NOMO-1 treated with dmso at 0.1 percent for 144 hours (cell line): Measurements from ENCODE around the gene MYLK.
"Not testable (repeated sequence)": the region's sequence is repeated elsewhere in the genome, so short reads cannot be mapped to it uniquely, and the experiment has no call there.

Experiments
- DNase-seq: peaks from one replicate; lab custom pipeline; 2025; ENCODE audit not compliant: unreplicated experiment; lab: John Stamatoyannopoulos, UW

MYLK gene

GRCh38 chr3:123705488-123706285 is 178.4 kb downstream of the MYLK start:
- DNase-seq: no peak

- not testable (repeated sequence) for DNase-seq
Measured at GRCh38 chr3:123703663-123704062, 180.5 kb downstream of the MYLK start.

GRCh38 chr3:123702720-123703119 is 181.4 kb downstream of the MYLK start:
- no peak for DNase-seq

GRCh38 chr3:123702057-123702456 is 182.1 kb downstream of the MYLK start:
- not testable (repeated sequence) for DNase-seq

GRCh38 chr3:123700791-123701722 is 183.1 kb downstream of the MYLK start:
- DNase-seq: no peak

- DNase-seq: no peak
Measured at GRCh38 chr3:123698813-123699212, 185.3 kb downstream of the MYLK start.

GRCh38 chr3:123696808-123697207 is 187.3 kb downstream of the MYLK start:
- no peak for DNase-seq

- peak; percentile 50 for DNase-seq
Measured at GRCh38 chr3:123695731-123696640, 188.1 kb downstream of the MYLK start.

GRCh38 chr3:123695152-123695551 is 189.0 kb downstream of the MYLK start:
- no peak for DNase-seq

- no peak for DNase-seq
Measured at GRCh38 chr3:123694366-123695087, 189.6 kb downstream of the MYLK start.

GRCh38 chr3:123693584-123694190 is 190.4 kb downstream of the MYLK start:
- no peak for DNase-seq

- no peak for DNase-seq
Measured at GRCh38 chr3:123692671-123693070, 191.5 kb downstream of the MYLK start.

- DNase-seq: no peak
Measured at GRCh38 chr3:123692041-123692440, 192.1 kb downstream of the MYLK start.

GRCh38 chr3:123689831-123690230 is 194.3 kb downstream of the MYLK start:
- DNase-seq: no peak

GRCh38 chr3:123688241-123688747 is 195.8 kb downstream of the MYLK start:
- no peak for DNase-seq

- no peak for DNase-seq
Measured at GRCh38 chr3:123687286-123687685, 196.8 kb downstream of the MYLK start.

GRCh38 chr3:123686251-123686650 is 197.9 kb downstream of the MYLK start:
- no peak for DNase-seq

GRCh38 chr3:123685780-123686179 is 198.4 kb downstream of the MYLK start:
- no peak for DNase-seq

- DNase-seq: no peak
Measured at GRCh38 chr3:123684636-123685035, 199.5 kb downstream of the MYLK start.

GRCh38 chr3:123684209-123684608 is 199.9 kb downstream of the MYLK start:
- no peak for DNase-seq
